H1 (cell line): ENCODE measurements around the gene SLC8A1. TPM values are rescaled to one million over a fixed set of nuclear protein-coding genes. Genes with fewer than 3 reads are reported as not detected.

ENCODE experiments used
- CTCF ChIA-PET: fragments of 300-600 bp; sonication (Branson Sonifier 250); formaldehyde crosslinking; loops from one replicate; lab custom pipeline; 2021; ENCODE audit not compliant: partially characterized antibody; lab: Charles Lee
- POLR2A ChIA-PET: fragments of 300-600 bp; sonication (Branson Sonifier 250); formaldehyde crosslinking; loops from one replicate; lab custom pipeline; 2021; ENCODE audit warnings: inconsistent platforms; ENCODE audit not compliant: partially characterized antibody; lab: Charles Lee
- DNase-seq, 2 experiments: peaks; one replicate each; pipeline versions ENCODE4 v3.0.0 to v3.0.0-alpha.2; 2010 to 2022; ENCODE audit warnings: low spot score in 2 of 2, low read depth in 1 of 2, mixed read lengths in 1 of 2
- FAIRE-seq: peaks from 2 replicates; lab custom pipeline; 2011; peaks lifted over from hg19 to GRCh38; lab: Jason Lieb, UNC
- H2AFZ ChIP-seq: 2 replicates; pipeline ENCODE4 v1.8.1; 2012; ENCODE audit warnings: low read length, inconsistent platforms
- H2AK5ac ChIP-seq: 2 replicates; pipeline ENCODE4 v1.6.1; 2013; ENCODE audit warnings: low read depth, low read length
- H2BK120ac ChIP-seq: replicated peaks from 2 replicates; pipeline ENCODE3; 2013; ENCODE audit warnings: low read depth, low read length, inconsistent platforms
- H2BK12ac ChIP-seq: 2 replicates; pipeline ENCODE4 v1.6.1; 2013; ENCODE audit warnings: low read depth, low read length
- H2BK15ac ChIP-seq: 2 replicates; pipeline ENCODE4 v1.6.1; 2013; ENCODE audit warnings: low read length
- H2BK20ac ChIP-seq: 2 replicates; pipeline ENCODE4 v1.6.1; 2013; ENCODE audit warnings: low read length
- H2BK5ac ChIP-seq: 2 replicates; pipeline ENCODE4 v1.6.1; 2013; ENCODE audit warnings: low read depth, low read length
- H3K14ac ChIP-seq: 2 replicates; pipeline ENCODE4 v1.6.1; 2013; ENCODE audit warnings: inconsistent platforms; ENCODE audit not compliant: insufficient read length
- H3K18ac ChIP-seq: 2 replicates; pipeline ENCODE4 v1.6.1; 2013; ENCODE audit warnings: low read length; ENCODE audit errors: extremely low read depth
- H3K23ac ChIP-seq: 2 replicates; pipeline ENCODE4 v1.6.1; 2013; ENCODE audit warnings: inconsistent platforms; ENCODE audit not compliant: insufficient read length
- H3K23me2 ChIP-seq: 2 replicates; pipeline ENCODE4 v1.6.1; 2013; ENCODE audit warnings: low read depth, low read length
- H3K27ac ChIP-seq: 2 replicates; pipeline ENCODE4 v1.6.1; 2011; ENCODE audit warnings: low read depth, low read length, inconsistent platforms
- H3K27me3 ChIP-seq, 4 experiments: replicated peaks in 1 of 4; 1 replicate in 1 of 4; 2 replicates in 3 of 4; pipeline versions ENCODE4 v1.6.1 to v1.8.1; 2011 to 2013; ENCODE audit warnings: low read length in 3 of 4, mild to moderate bottlenecking in 3 of 4, inconsistent platforms in 2 of 4, mixed read lengths in 2 of 4, moderate library complexity in 1 of 4; ENCODE audit not compliant: control insufficient read depth in 3 of 4, insufficient read depth in 3 of 4; ENCODE audit errors: extremely low read depth in 1 of 4
- H3K36me3 ChIP-seq, 4 experiments: 2 replicates each; pipeline versions ENCODE4 v1.6.1 to v1.8.1; 2011 to 2013; ENCODE audit warnings: mild to moderate bottlenecking in 4 of 4, low read length in 3 of 4, moderate library complexity in 2 of 4, control low read depth in 1 of 4, inconsistent platforms in 1 of 4; ENCODE audit not compliant: insufficient read depth in 4 of 4, control insufficient read depth in 2 of 4
- H3K4ac ChIP-seq: replicated peaks from 2 replicates; pipeline ENCODE3; 2013; ENCODE audit warnings: low read length, low read depth, mixed read lengths, inconsistent platforms; ENCODE audit not compliant: insufficient read length
- H3K4me1 ChIP-seq, 4 experiments: replicated peaks in 1 of 4; 1 replicate in 1 of 4; 2 replicates in 3 of 4; pipeline versions ENCODE4 v1.6.1 to v1.8.1; 2011 to 2013; ENCODE audit warnings: low read length in 3 of 4, inconsistent platforms in 2 of 4, mixed read lengths in 1 of 4; ENCODE audit not compliant: insufficient read depth in 4 of 4, control insufficient read depth in 3 of 4
- H3K4me2 ChIP-seq, 2 experiments: 2 replicates each; pipeline versions ENCODE4 v1.6.1 to v1.8.1; 2011 to 2013; ENCODE audit warnings: low read depth in 2 of 2, low read length in 2 of 2, control low read depth in 1 of 2, inconsistent platforms in 1 of 2, mild to moderate bottlenecking in 1 of 2; ENCODE audit not compliant: insufficient read depth in 1 of 2
- H3K4me3 ChIP-seq, 4 experiments: fragments of 200-600, 300-600 bp in 1 of 4; sonication (generic), shearing (Covaris generic), sonication (Bioruptor Twin) in 1 of 4; 2 replicates each; pipeline versions ENCODE4 v1.5.1 to v1.8.1; 2011 to 2016; ENCODE audit warnings: low read length in 4 of 4, low read depth in 3 of 4, control low read depth in 2 of 4, inconsistent platforms in 2 of 4, mild to moderate bottlenecking in 2 of 4, mixed read lengths in 1 of 4, moderate library complexity in 1 of 4; ENCODE audit not compliant: insufficient read depth in 2 of 4; ENCODE audit errors: extremely low read depth in 1 of 4
- H3K56ac ChIP-seq: replicated peaks from 2 replicates; pipeline ENCODE3; 2013; ENCODE audit warnings: low read depth, mild to moderate bottlenecking, mixed read lengths, low read length, inconsistent platforms; ENCODE audit not compliant: insufficient read length
- H3K79me1 ChIP-seq: 2 replicates; pipeline ENCODE4 v1.6.1; 2013; ENCODE audit warnings: low read depth, low read length, control low read depth
- H3K79me2 ChIP-seq, 2 experiments: 2 replicates each; pipeline versions ENCODE4 v1.6.1 to v1.8.1; 2012 to 2013; ENCODE audit warnings: low read length in 2 of 2, mild to moderate bottlenecking in 2 of 2, inconsistent platforms in 1 of 2; ENCODE audit not compliant: insufficient read depth in 2 of 2, control insufficient read depth in 1 of 2
- H3K9ac ChIP-seq, 4 experiments: replicated peaks in 1 of 4; 1 replicate in 1 of 4; 2 replicates in 3 of 4; pipeline versions ENCODE4 v1.6.1 to v1.8.1; 2011 to 2013; ENCODE audit warnings: low read depth in 3 of 4, low read length in 3 of 4, control low read depth in 2 of 4, mild to moderate bottlenecking in 2 of 4, moderate library complexity in 2 of 4, inconsistent platforms in 1 of 4; ENCODE audit errors: extremely low read depth in 1 of 4
- H3K9me3 ChIP-seq, 2 experiments: 2 replicates each; pipeline versions ENCODE4 v1.6.1 to v1.8.1; 2012 to 2013; ENCODE audit warnings: mild to moderate bottlenecking in 2 of 2, moderate library complexity in 2 of 2, control low read depth in 1 of 2, inconsistent platforms in 1 of 2, low read depth in 1 of 2, low read length in 1 of 2, mixed read lengths in 1 of 2; ENCODE audit not compliant: insufficient read depth in 2 of 2
- H4K20me1 ChIP-seq, 2 experiments: replicated peaks in 1 of 2; 2 replicates each; pipeline versions ENCODE3 to v1.8.1; 2011 to 2013; ENCODE audit warnings: inconsistent platforms in 2 of 2, low read length in 2 of 2, mild to moderate bottlenecking in 1 of 2; ENCODE audit not compliant: insufficient read depth in 2 of 2, control insufficient read depth in 1 of 2
- H4K5ac ChIP-seq: 2 replicates; pipeline ENCODE4 v1.6.1; 2013; ENCODE audit warnings: low read length, low read depth, mixed read lengths, inconsistent platforms; ENCODE audit not compliant: insufficient read length
- H4K8ac ChIP-seq: 2 replicates; pipeline ENCODE4 v1.8.0; 2013; ENCODE audit warnings: mild to moderate bottlenecking, moderate library complexity, low read length, inconsistent platforms; ENCODE audit not compliant: insufficient read depth; ENCODE audit errors: extremely low read depth
- H4K91ac ChIP-seq: replicated peaks from 2 replicates; pipeline ENCODE3; 2013; ENCODE audit warnings: low read length, mixed read lengths, inconsistent platforms; ENCODE audit not compliant: insufficient read length
- CEBPB ChIP-seq: IDR thresholded peaks from 2 replicates; pipeline ENCODE4 v1.6.1; 2012; ENCODE audit warnings: low read depth, low read length
- CHD1 ChIP-seq: IDR thresholded peaks from 2 replicates; pipeline ENCODE4 v1.6.1; 2012; ENCODE audit warnings: low read depth, low read length, improper control_type of control experiment
- CHD2 ChIP-seq: IDR thresholded peaks from 2 replicates; pipeline ENCODE4 v1.6.1; 2012; ENCODE audit warnings: low read length, improper control_type of control experiment
- MAFK ChIP-seq: IDR thresholded peaks from 2 replicates; pipeline ENCODE4 v1.6.1; 2012; ENCODE audit warnings: low read depth, mild to moderate bottlenecking, improper control_type of control experiment, low read length
- NRF1 ChIP-seq: IDR thresholded peaks from 2 replicates; pipeline ENCODE4 v1.6.1; 2011; ENCODE audit warnings: mild to moderate bottlenecking, low read depth, low read length, improper control_type of control experiment
- RBBP5 ChIP-seq: IDR thresholded peaks from 2 replicates; pipeline ENCODE4 v1.7.1; 2012; ENCODE audit warnings: low read depth, mild to moderate bottlenecking, inconsistent platforms, low read length, moderate library complexity, borderline replicate concordance
- TEAD4 ChIP-seq: IDR thresholded peaks from 2 replicates; pipeline ENCODE4 v1.6.1; 2012; ENCODE audit warnings: low read depth, low read length, inconsistent platforms, mixed read lengths
- WGBS, 2 experiments: shearing (Covaris generic) in 1 of 2; methylation state at CpG; one replicate each; pipeline versions ENCODE4 v1.1.6 to v1.1.7; 2013 to 2015; ENCODE audit warnings: low lambda C conversion rate in 2 of 2, mixed read lengths in 2 of 2, inconsistent platforms in 1 of 2, low coverage in 1 of 2, missing lambda C conversion rate in 1 of 2; ENCODE audit not compliant: insufficient replicate concordance in 2 of 2, insufficient coverage in 1 of 2, insufficient read length in 1 of 2; ENCODE audit errors: extremely low coverage in 1 of 2, missing lambda C conversion rate in 1 of 2; 5-methylcytosine and 5-hydroxymethylcytosine counted together
- polyA plus RNA-seq, 7 experiments: library from polyadenylated mRNA; depleted of rRNA in 3 of 7; stranded (reverse) in 5 of 7; unstranded in 2 of 7; fragments of >200 nt in 5 of 7; fragments of 200-250 nt in 2 of 7; gene quantifications; 1 replicate in 5 of 7; 2 replicates in 1 of 7; 4 replicates in 1 of 7; pipeline versions ENCODE4 v1.2.1 to v1.2.3, GENCODE V29; 2011 to 2013; ENCODE audit warnings: missing spikeins in 2 of 7, mixed read lengths in 2 of 7
- total RNA-seq: library from RNA; stranded (reverse); fragmentation: NEBNext Ultra II Directional; extraction: Animal tissue kit (Norgen Biotek cat#: 25700); gene quantifications from 2 replicates; pipeline ENCODE4 v1.2.1, GENCODE V29; 2021

The SLC8A1 gene
- total and polyA plus RNA-seq, 2 of the 8 experiments (the other 6 are each of a cell fraction or from before 2014, with no cell fraction given), result 0.68 to 3.6 TPM

DNA sequence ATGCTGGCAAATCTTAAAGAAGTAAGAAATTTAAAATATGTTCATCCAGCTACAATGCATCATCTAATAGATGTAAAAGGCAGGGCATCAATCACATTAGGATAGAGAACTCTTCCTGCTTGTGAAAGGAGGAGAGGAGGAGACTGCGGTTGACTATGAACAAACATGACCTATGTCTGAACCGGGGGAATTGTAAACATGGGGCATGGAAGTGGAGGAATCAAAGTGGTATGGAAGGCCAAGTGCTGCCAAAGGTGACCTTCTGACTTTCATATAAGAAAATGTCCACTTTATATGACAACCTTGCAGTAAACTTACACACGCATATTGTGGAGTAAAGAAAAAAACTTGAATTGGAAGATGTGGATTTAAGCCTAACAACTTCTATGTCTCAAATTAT lies 20.0 kb upstream of the SLC8A1 start:
- H2AFZ ChIP-seq, result no peak overlapping the region
- no peak overlapping the region for H2BK12ac ChIP-seq
- H3K79me2 ChIP-seq, result no peaks in the 10 kb centered on the region
- no peaks in the 10 kb centered on the region for H3K79me1 ChIP-seq
- CTCF ChIA-PET, result interaction anchor here (1.0 kb wide), 2 partner anchors 20 to 26 kb away, joined by 3 to 5 read pairs; partner anchors contain the start of gene SLC8A1
- TF ChIP-seq CHD1 (no peak), CHD2 (no peak), TEAD4 (no peak), RBBP5 (no peak), CEBPB (no peak), MAFK (no peak), NRF1 (no peak)
- TF ChIP-seq, all 59 proteins: peak for 0
- no peak overlapping the region for H2AK5ac ChIP-seq
- H3K4me2 ChIP-seq, result no peak overlapping the region
- no peak overlapping the region; a peak in 1 of 7 replicates for H3K9ac ChIP-seq
- no peak overlapping the region for H3K4ac ChIP-seq
- H3K23me2 ChIP-seq, result no peaks in the 10 kb centered on the region
- no peak overlapping the region for H4K8ac ChIP-seq
- no peak overlapping the region for H3K14ac ChIP-seq
- no peak overlapping the region for H3K23ac ChIP-seq
- H3K4me1 ChIP-seq, result no peaks in the 10 kb centered on the region
- no peak overlapping the region for H3K4me3 ChIP-seq
- no peak overlapping the region for H4K91ac ChIP-seq
- no peaks in the 10 kb centered on the region for H4K20me1 ChIP-seq
- H3K27ac ChIP-seq, result no peak overlapping the region
- no peaks in the 10 kb centered on the region for H3K36me3 ChIP-seq
- 69% methylated on average over 3 of the region's 3 CpGs; no CpG with 5 or more reads in 1 of the 2 experiments for WGBS, 2 experiments
- DNase-seq (no peak), FAIRE-seq (no peak)
- no peak overlapping the region for H2BK5ac ChIP-seq
- no peak overlapping the region for H2BK15ac ChIP-seq
- no peak overlapping the region for H4K5ac ChIP-seq
- no peak overlapping the region for H3K18ac ChIP-seq
- H3K56ac ChIP-seq, result no peak overlapping the region
- no peaks in the 10 kb centered on the region for H3K9me3 ChIP-seq
- no peaks in the 10 kb centered on the region for H3K27me3 ChIP-seq
- no peak overlapping the region for H2BK120ac ChIP-seq
- H2BK20ac ChIP-seq, result no peak overlapping the region
- POLR2A ChIA-PET, result no interaction called here
